Esophagus squamous epithelium (tissue), 4 donors: Measurements from ENCODE around the gene LYL1.

Experiments
- CTCF ChIP-seq, 6 experiments: fragments of 450-650 bp in 4 of 6; fragments of 200-600 bp in 2 of 6; sonication (generic) in 2 of 6; IDR thresholded peaks; one replicate each; pipeline ENCODE4 v1.5.1; 2016 to 2019; ENCODE audit warnings: antibody characterized with exemption in 6 of 6, mild to moderate bottlenecking in 4 of 6, moderate library complexity in 4 of 6
- POLR2A ChIP-seq, 4 donors: fragments of 450-650 bp; IDR thresholded peaks; one replicate each; pipeline ENCODE4 v1.6.1; 2017; ENCODE audit warnings: antibody characterized with exemption in 4 of 4, mild to moderate bottlenecking in 4 of 4, moderate library complexity in 3 of 4

DNA sequence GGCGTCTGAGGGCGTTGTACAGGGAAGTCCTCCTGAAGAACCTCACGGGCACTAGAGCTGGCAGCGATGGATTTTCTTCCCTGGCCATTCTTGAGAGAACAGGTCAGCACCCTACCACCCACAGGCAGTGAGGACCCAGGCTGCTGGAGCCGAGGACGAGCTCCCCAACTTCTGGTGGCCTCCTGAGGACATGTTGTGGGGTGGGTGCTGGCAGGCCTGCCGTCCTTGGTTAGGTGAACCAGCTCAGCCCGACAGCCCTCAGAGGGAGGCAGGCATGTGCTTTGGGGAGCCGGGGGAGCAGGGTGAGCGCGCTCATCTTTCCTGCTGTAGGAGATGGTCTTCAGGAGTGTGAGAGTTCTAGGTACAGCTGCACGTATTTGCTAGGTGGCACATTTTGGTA is 15.4 kb downstream of the LYL1 start:
- TF ChIP-seq CTCF (IDR thresholded peaks at IDR 0.05): no peak
- no peak for TF ChIP-seq POLR2A (IDR thresholded peaks at IDR 0.05)
